ENCODE results near the gene PTK7. TPM values are rescaled to one million over a fixed set of nuclear protein-coding genes. Genes with fewer than 3 reads are reported as not detected.
A peak's percentile ranks its signal among the peaks of the same experiment; 100 is the strongest.

PTK7 gene
- total and polyA plus RNA-seq, 2 donors from 2014 or later: 26.0 to 55.2 TPM

- Histone ChIP-seq H3K9me3 (ENCODE audit: control insufficient read depth in 2 of 3, insufficient read depth in 1 of 3, low read length in 3 of 3) (no peaks in the 10 kb centered on the region), H3K27ac (ENCODE audit: low read depth in 2 of 2, low read length in 2 of 2) (peak overlapping the region; percentile 34 to 55), H3K27me3 (ENCODE audit: control insufficient read depth, insufficient read depth, low read length) (no peaks in the 10 kb centered on the region), H3K36me3 (ENCODE audit: control insufficient read depth in 2 of 3, insufficient read depth in 3 of 3, low read length in 3 of 3) (peaks cover 5 to 22% (median 18%) of the 10 kb centered on the region in 3 donors), H3K9ac (ENCODE audit: low read length in 3 of 3) (peak overlapping the region; percentile 57 to 80 (median 77)), H3K4me3 (ENCODE audit: low read length in 3 of 3) (peak overlapping the region; percentile 82 to 87 (median 85)), H3K4me1 (ENCODE audit: control insufficient read depth in 2 of 3, insufficient read depth in 2 of 3, low read depth in 1 of 3, low read length in 3 of 3) (peaks cover 2 to 16% (median 5%) of the 10 kb centered on the region in 3 donors)
- TF ChIP-seq CTCF (IDR thresholded peaks at IDR 0.05; ENCODE audit: borderline replicate concordance, extremely low read depth, insufficient read depth): no peak
- no peak for FAIRE-seq
- intact Hi-C loops (cut with DNase I): no loop called here
- DNase-seq: no peak
Measured at GRCh38 chr6:43181621-43181941, 105.5 kb downstream of the PTK7 start.

- peak within 1 kb of the TSS; percentile 34 to 55 for H3K27ac ChIP-seq (ENCODE audit: low read depth in 2 of 2, low read length in 2 of 2)
- intact Hi-C loops (cut with DNase I): no loop called here
- peak within 1 kb of the TSS; percentile 82 to 87 (median 85) for H3K4me3 ChIP-seq (ENCODE audit: low read length in 3 of 3)
- TF ChIP-seq CTCF (IDR thresholded peaks at IDR 0.05; ENCODE audit: borderline replicate concordance, extremely low read depth, insufficient read depth): no peak
- FAIRE-seq: no peak
- H3K9me3 ChIP-seq (ENCODE audit: control insufficient read depth in 2 of 3, insufficient read depth in 1 of 3, low read length in 3 of 3): no peaks in the 10 kb centered on the region
- H3K4me1 ChIP-seq (ENCODE audit: control insufficient read depth in 2 of 3, insufficient read depth in 2 of 3, low read depth in 1 of 3, low read length in 3 of 3): peaks cover 2 to 16% (median 5%) of the 10 kb centered on the region in 3 donors
- H3K36me3 ChIP-seq (ENCODE audit: control insufficient read depth in 2 of 3, insufficient read depth in 3 of 3, low read length in 3 of 3): peaks cover 4 to 19% (median 18%) of the 10 kb centered on the region in 3 donors
- peak within 1 kb of the TSS; percentile 58 to 80 (median 77) for H3K9ac ChIP-seq (ENCODE audit: low read length in 3 of 3)
- peak; percentile 84 to 96 (median 92) for DNase-seq
- no peaks in the 10 kb centered on the region for H3K27me3 ChIP-seq (ENCODE audit: control insufficient read depth, insufficient read depth, low read length)
Measured at GRCh38 chr6:43181942-43182860, 106.1 kb downstream of the PTK7 start, which contains the start of gene CUL9. Gene CUL9 (plus strand): TSS chr6:43182196. CDS start chr6:43184311, 2,115 bp downstream.

GRCh38 chr6:43183441-43183840 lies 107.3 kb downstream of the PTK7 start:
- H3K27me3 ChIP-seq (ENCODE audit: control insufficient read depth, insufficient read depth, low read length): no peaks in the 10 kb centered on the region
- H3K9me3 ChIP-seq (ENCODE audit: control insufficient read depth in 2 of 3, insufficient read depth in 1 of 3, low read length in 3 of 3): no peaks in the 10 kb centered on the region
- no peak overlapping the region for H3K4me3 ChIP-seq (ENCODE audit: low read length in 3 of 3)
- H3K36me3 ChIP-seq (ENCODE audit: control insufficient read depth in 2 of 3, insufficient read depth in 3 of 3, low read length in 3 of 3): peaks cover 2 to 19% (median 18%) of the 10 kb centered on the region in 3 donors
- peaks cover 2 to 16% (median 5%) of the 10 kb centered on the region in 3 donors for H3K4me1 ChIP-seq (ENCODE audit: control insufficient read depth in 2 of 3, insufficient read depth in 2 of 3, low read depth in 1 of 3, low read length in 3 of 3)
- no peak for FAIRE-seq
- DNase-seq: no peak
- intact Hi-C loops (cut with DNase I): no loop called here
- H3K9ac ChIP-seq (ENCODE audit: low read length in 3 of 3): no peak overlapping the region
- no peak overlapping the region for H3K27ac ChIP-seq (ENCODE audit: low read depth in 2 of 2, low read length in 2 of 2)
- no peak for TF ChIP-seq CTCF (IDR thresholded peaks at IDR 0.05; ENCODE audit: borderline replicate concordance, extremely low read depth, insufficient read depth)
